NCI-H187 treated with DMSO at 0.1 percent for 48 hours (cell line): ENCODE measurements around the gene MAD1L1.
A peak's percentile ranks its signal among the peaks of the same experiment; 100 is the strongest.

Source experiments
- DNase-seq: peaks from one replicate; lab custom pipeline; 2025; lab: John Stamatoyannopoulos, UW

The MAD1L1 gene

DNA sequence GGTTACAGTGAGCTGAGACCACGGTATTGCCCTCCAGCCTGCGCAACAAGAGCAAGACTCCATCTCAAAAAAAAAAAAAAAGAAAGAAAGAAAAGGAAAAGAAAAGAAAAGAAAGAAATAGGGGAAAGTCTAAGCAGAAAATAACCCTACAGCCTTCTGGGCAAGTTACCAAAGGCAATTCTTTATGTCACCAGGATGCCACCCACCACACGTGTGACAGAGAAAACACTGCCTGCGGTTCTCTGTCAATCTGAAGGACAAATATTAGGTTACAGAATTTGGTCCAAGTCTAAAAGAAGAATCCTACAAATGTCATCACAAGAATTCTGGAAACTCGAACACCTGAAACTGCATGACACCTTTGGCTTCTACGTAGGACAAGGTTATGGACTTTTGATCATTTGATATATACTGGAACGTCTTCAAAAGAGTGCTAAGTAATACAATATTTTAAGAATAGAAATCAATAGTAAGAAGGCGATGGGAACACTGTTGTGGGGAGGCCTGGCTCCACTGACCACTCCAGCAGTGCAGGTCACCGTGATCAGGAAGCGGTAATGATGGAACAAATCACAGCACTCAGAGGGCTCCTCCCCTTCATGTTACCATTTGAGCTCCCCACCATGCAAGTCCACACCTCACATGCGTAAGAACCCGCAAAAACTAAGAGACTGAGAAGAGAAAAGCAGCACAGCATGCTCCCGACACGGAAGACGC lies 75.8 kb downstream of the MAD1L1 start:
- no peak for DNase-seq

DNA sequence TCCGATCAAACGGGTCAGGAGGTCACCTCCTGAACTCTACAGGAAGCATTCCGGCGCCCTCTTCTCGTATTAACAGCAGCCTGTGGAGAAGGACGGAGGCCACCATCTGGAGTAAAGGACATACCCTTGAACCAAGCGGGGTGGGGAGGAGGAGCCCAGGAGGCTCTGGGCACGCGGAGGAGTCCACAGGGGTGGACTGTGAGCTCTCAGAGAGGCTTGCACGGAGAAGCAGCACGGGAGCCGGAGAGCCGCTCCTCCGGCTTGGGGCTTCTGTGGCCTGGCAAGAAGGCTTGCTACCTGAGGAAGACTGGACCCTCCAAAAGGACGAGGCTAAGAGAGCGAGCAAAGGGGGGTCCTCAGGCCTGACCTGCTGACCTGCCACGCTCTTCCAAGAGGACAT lies 77.9 kb downstream of the MAD1L1 start:
- no peak for DNase-seq

DNA sequence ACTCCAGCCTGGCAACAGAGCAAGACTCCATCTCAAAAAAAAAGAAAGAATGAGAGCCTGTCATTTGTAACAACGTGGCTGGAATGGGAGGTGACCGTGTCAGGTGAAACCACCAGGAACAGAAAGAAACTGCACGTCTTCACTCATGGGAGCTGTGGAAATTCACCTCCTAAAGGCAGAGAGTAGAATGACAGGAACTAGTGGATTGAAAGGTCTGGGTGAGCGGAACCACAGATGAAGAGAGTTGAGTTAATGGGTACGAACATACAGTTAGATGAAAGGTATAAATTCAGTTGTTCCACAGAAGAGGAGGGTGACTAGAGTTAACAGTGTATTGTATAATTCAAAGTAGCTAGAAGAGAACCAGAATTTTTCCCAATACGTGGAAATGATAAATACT lies 78.6 kb downstream of the MAD1L1 start:
- no peak for DNase-seq

DNA sequence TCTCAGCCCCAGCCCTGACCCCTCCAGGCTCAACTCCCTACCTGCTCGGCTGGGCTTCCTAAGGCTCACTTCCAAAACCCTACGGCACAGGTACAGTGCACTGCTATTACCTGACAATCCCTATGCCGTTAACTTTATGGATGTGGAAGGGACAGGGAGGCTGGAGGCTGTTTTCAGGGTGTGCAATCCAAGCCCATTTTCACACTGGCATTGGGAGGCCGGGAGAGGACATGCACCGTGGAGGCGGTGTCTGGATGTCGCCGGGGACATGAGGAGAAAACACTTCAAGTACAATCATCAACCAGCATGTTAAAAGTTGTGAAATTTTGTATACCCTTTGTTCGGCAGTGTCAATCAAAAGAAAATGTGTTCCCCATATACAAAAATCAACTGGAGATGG lies 80.1 kb downstream of the MAD1L1 start:
- DNase-seq, result no peak

DNA sequence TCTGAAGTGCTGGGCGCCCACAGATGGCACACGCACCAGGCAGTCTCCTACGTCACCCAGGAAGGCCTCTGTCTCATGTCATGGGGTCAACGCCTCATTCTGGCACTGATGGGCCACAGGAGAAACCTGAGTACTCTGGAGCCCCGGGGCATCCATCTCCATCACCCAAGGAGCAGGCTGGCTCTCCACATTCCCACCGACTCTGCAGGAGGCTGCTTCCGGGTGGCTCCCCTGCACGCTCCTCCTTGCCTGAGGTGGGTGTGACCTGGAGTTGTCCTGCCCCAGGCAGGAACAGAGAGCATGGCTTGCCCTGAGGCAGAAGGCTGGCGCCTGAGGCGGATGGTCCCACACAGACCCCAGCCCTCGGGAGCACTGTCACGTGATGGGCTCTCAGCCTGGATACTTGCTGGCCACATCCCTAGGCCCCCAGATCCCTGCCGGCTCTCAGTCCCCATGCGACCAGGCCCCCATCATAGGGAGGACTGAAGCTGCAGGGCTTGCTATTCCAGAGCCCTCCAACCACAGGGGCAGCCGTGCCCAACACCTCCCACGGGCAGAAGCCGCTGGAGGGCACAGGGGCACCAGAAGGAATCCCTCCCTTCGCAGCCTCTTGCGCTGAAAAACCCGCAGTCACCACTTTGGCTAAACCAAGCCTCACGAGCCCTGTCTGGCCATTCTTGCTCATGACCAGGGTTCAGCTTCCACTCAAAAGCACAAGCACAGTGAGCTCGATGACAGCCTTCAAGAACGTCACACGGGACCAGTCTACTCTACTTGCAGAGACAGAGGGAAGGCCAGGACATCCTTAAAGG lies 80.7 kb downstream of the MAD1L1 start:
- no peak for DNase-seq

DNA sequence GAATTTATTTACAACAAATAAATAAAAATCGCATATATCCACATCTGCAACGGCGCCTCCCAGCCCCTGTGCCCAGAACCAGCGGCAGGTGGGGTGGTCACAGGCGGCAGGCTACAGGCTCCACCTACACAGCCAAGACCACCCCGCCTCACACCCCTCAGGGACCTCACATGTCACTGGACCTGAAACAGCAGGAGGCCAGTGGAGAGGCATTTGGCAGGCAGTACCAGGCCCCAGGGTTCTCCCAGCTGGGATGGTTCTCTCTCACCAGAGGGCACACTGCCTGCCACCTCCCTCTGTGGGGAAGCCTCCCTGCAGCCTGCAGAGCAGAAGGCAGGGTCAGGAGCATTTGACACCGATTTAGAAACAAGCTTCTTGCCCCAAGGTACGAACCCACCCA lies 81.5 kb downstream of the MAD1L1 start:
- DNase-seq, result no peak

DNA sequence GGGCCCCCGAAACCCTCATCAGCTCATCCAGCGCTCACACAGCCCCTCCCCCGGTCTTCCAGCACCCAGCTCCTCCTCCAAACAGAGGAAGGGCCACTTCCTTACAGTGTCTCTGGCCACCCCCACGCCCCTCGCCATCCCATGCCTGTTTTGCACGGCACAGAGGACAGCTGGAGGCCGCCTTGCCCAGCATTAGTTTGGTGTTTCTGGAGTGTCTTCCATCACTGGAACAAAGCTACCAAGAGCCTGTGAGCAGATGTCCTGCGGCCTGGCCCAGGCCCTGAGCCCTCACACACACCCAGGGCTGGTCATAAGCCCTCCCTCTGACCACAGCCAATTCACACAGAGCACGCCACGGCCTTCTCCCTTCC lies 82.3 kb downstream of the MAD1L1 start:
- DNase-seq, result no peak

DNA sequence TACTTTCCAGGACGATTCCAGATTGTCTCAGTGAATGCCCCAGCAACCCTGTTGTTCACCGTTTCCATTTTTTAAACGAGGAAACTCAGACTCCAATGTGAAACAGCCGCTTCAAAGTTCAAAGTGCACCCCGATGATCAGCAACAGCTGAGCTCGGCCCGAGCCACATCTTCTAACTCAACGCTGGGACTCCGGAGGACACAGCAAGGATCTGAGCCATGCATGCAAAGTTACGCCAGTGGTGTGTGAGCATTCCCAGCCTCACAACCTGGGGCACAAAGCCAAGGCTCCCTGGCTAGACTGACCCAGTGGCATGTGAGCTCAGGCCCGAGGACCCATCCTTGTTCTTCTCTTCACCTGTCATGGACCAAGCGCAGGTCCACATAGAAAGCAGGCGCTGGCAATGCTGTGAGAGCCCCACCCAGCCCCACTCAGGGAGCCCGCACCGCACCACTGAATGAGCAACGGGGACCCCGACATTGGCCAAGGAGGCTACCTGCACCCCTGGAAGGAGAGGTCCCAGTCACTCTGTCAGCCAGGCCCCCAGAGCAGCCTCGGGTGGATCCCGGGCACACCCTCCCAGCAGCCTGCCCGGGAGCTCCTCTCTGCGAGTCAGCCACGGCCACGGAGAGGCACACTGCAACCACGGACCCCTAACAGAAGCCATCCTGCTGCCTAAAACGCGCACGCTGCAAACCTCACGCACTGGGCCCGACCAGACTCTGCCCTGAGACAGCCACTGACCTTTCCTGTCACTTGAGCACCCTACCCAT lies 82.9 kb downstream of the MAD1L1 start:
- DNase-seq, result no peak

DNA sequence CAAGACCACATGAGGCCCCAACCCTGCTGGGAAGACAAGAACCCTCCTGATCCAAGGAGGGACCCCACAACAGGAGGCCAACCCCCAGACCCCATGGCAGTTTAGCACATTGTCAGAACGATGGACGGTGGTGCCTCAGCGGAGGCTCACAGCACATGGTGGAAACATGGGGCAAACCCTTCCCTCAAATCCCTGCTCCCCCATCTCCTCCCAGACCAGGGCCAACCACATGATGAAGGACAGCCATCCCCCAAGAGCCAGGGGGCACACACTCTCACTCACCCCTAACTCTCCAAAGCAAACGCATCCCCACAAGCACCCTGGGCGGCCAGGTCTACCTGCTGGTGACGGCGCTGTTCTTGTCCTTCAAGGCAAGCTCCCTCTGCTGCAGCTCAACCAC lies 83.9 kb downstream of the MAD1L1 start:
- no peak for DNase-seq

DNA sequence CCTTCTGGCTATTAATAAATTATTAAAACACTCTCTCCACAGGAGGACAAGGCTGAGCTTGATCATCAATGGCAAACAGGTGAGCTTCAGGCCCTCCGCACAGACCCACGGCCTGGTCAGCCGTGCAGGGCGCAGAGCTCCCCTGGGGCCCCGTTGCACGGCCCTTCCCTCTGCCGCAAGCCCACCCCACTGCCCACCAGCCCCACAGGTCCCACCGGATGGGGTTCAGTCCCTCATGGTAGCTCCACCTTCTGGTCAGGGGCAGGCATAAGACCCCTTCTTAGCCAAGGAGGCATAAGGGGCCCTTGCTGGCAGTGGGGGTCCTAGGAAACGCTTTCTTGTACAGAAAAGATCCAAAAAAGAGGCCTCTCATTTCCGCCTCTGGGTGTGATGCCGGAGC lies 84.6 kb downstream of the MAD1L1 start:
- no peak for DNase-seq

DNA sequence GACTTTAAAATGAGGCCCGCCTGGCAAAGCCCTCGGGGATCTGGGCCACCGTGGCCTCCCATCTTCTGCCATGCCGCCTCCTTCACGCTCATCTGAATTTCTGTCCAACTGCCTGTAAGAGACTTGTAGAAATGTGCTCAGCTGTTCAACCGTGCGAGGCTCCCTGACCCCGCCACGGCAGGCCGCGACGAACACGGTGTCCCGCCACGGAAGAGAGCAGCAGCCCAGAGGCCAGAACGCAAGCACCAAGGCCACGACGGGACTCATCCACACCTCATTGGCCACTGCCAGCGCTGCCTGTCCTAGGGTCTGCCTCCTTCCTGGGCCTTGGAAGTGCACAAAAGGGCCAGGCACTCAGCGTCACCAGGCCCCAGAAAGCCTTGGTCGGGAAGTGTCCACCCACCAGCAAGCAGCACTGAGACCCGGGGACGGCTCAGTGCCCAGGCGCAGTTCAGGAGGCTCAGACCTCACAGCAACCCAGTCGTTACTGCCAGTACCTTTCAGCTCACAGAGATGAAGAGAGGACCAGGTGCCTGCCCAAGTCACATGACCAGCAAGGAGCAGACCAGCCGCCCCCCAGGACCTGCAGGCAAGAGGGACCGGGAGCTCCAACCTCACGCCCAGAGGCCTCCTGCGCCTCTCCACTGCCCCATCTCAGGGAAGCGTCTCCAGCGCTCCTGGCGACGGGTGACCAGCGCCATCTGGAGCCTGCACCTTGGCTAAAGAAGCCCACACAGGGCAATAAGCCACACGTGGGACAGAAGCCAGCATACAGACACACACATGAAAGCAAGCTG lies 85.9 kb downstream of the MAD1L1 start:
- DNase-seq, result no peak

DNA sequence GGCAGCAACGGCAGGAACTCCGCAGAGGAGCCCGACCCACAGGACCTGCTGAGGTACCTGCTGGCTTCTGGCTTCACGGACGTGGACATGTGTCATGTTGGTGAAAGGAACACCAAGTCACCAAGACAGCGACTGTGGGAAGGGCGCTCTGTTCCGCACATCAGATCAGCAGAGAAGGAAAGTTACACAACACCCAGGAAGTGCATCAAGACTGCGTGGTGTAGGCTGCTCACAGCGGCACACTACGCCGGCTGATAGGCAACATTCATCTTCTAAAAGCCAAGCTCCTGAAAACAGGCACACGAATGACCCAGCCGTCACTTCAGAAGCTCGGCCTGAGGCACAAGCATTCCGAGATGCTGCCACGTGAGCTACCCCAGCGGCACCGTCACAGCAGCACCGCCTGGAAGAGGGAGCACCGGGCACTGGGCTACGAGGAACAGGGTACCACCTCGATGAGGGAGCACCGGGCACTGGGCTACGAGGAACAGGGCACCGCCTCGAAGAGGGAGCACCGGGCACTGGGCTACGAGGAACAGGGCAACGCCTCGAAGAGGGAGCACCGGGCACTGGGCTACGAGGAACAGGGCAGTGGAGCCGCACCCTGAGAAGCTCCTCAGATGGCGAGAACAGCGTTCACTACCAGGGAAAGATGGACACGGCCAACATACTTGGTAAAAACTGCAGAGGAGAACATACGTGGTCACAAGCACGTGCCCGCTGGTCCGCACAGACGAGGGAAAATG lies 86.7 kb downstream of the MAD1L1 start:
- DNase-seq, result no peak

DNA sequence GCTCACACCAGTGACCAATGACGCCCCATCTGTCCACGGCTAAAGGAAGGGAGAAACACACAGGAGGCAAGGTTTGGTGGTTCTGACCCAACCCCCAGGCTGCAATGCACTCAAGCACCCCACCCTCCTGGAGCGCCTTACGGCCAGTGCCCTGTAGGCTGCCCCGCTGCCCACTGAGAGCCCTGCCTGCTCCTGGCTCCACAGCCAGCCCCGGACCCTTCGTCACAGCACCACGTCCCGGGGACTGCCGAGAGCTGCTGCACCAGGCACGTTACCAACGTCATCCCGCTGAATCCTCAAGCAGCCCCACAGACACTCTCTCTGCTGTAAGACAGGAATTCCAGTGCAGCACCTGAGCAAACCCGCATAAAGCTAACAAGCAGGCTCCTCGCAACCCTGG lies 87.8 kb downstream of the MAD1L1 start:
- DNase-seq, result no peak

DNA sequence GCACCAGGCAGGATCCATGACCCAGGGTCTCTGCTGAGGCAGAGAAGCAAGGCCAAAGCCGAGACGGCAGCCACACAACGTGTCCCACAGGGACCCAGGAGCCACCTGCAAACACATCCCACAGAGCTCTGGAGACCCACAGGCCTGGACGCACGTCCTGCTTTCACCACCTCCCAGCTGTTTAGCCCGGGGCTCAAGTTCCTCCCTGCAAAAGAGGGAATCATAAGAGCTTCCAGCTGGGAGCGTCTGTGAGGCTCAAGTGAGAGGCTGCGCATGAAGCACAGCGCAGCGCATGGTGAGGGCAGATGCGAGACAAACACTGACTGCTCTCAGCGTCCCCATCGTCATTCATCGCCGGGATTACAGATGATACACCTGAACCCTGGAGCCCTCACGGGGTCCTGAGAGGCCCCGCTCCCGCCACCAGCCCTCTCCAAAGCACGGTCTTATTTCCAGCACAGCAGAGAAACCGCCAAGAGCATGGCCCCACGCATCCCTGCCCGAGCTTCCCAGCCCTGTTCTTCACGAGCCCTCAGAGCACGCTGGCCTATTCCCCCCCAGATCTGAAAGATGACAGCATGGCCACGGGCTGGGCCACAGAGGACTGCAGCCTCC lies 88.7 kb downstream of the MAD1L1 start:
- peak; percentile 30 for DNase-seq

DNA sequence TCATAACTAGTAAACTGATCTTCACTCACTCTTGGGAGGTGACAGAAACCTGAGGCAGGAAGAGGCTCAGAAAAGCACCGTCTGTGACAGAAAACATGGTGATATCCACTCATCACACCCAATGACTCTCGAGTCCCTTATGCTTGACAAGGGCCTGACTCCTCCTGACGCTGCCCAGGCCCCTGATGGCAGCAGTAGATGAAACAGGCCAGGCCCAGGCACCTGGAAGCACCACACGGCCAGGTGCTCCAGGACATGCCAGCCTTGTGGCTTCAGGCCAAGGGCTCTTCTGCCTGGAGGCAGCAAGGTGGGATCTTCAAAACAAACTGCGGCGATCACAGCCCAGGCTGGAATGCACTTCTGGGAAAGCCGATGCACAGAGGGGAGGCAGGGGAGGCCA lies 89.3 kb downstream of the MAD1L1 start:
- DNase-seq, result peak; percentile 75

DNA sequence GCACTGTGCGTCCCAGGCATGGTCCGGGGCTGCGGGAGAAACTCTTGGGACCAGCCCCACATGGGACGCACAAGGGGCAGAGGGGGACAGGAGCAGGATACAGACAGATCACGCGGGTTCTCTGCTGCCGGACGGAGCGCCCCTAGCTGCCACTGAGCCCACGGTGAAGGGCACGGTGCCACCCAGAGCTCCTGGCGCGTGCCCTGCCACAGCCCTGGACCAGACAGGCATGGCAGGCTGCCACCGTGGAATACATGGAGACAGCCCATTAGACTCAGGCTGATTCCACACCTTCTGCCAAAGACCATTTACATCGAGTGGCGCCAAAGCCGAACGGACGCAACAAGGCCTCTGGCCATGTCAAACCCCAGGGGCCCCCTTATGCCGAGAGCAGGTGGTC lies 90.4 kb downstream of the MAD1L1 start:
- no peak for DNase-seq

DNA sequence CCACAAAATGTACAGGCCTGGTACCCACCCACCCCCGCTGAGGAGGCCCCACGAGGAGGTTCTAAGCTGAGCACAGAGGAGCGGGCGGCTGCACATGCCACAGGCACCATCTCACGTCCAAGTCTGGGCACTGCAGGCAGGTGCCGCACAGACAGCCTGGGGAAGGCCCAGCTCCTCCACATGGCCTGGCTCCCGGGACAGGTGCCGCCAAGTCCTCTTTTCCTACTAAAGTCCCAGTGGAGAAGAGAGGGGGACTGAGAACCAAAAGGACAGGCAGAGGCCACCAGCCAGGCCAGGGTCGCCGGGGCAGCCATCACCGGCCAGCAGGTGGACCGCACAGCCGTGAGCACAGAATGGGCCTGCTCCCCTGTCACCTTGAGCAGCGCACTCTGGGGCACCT lies 91.1 kb downstream of the MAD1L1 start:
- no peak for DNase-seq

DNA sequence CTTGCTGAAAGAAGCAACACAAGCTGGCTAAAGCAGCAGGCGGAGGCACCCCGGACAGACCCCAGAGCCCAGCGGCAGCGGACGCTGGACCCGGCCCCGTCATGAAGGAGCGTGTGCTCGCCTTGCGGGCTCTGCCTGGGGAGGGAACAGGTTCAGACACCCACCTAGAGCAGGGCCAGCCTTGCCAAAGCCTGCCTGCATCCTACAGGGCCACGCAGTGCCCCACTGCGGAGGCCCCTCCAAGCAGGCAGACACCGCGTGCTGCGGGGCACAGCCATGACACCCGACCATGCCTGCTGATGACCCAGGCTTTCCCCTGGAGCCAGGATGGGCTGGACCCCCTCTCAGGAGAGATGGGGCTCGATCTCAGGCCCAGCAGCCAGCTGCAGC lies 91.7 kb downstream of the MAD1L1 start:
- no peak for DNase-seq

DNA sequence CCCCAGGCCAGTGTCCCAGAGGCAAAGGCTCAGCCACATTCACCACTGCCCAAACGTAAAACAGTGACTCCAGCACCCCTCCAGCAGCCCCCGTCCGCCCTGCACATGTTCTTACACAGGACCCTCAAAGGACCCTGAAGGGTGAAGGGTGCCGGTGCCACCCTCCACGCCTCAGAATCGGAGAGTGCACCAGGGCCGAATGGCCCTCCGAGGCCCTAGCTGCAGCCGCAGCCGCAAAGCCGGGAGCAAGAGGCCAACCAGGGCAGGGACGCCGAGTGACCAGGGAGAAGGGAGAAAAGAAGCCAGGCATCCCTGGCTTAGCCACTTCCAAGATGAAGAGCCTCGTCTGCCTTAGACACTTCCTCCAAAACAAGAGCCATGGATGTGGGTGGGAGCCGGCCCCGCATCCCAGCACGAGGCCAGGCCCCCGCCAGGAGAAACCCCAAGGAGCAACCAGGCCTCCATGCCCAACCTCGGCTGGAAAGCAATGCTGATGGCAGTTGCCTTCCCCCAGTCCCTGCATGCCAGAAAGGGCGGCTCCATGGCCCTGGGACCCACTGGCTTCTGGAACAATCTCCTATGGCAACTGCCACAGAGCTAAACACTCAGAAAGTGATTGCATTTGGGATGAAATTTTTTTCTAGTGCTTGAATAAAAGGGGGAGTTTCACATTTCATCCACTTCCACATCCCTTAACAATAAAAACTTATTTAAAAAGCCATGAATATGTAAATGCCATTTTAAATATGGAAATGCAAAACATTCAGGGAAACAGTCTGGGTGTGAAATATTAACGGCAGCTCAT lies 92.3 kb downstream of the MAD1L1 start:
- no peak for DNase-seq

DNA sequence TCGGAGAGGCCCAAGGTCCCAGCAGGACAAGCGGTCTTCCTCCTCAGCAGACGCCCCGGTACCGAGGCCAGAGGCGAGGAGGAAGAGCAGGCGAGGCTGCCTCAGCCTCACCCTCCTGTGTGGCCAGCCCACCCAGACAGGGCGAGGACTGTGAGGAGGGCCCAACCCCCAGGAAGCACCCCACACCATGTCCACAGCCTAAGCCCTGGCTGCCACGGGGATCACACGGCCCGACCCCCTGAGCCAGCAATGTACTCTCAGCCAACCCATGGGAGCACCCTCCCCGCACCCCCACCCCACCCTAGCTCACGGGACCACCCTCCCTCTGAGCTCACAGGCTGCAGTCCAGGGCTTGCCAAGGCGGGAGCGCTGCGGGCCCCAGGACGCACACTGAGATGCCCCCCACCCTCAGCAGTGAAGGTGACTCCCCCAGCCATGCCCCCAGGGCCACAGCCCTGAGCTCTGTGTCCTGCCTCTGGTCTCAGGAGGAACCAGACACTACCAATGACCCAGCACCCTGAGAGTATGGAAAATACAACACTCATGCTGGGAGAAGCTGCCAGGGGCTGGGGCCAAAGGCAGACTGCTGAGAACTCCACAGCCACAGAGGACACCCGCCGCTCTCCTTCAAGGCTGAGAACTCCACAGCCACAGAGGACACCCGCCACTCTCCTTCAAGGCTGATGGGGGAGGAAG lies 93.6 kb downstream of the MAD1L1 start:
- DNase-seq, result no peak
